Choroid plexus epithelial cell (primary cell): ENCODE measurements around the gene SNX21.
"Not testable (repeated sequence)": the region's sequence is repeated elsewhere in the genome, so short reads cannot be mapped to it uniquely, and the experiment has no call there.

ENCODE experiments used
- DNase-seq: peaks from one replicate; pipeline ENCODE4 v3.0.0-alpha.2; 2010; ENCODE audit warnings: low read depth
- H3K4me3 ChIP-seq: 2 replicates; pipeline ENCODE4 v1.5.1; 2011; ENCODE audit warnings: low read depth, mild to moderate bottlenecking, control low read depth, low read length, moderate library complexity
- CTCF ChIP-seq: conservative IDR thresholded peaks from 2 replicates; pipeline ENCODE4 v1.5.1; 2011; ENCODE audit warnings: low read depth, mild to moderate bottlenecking, control low read depth, inconsistent platforms, low read length, moderate library complexity

SNX21 gene

DNA sequence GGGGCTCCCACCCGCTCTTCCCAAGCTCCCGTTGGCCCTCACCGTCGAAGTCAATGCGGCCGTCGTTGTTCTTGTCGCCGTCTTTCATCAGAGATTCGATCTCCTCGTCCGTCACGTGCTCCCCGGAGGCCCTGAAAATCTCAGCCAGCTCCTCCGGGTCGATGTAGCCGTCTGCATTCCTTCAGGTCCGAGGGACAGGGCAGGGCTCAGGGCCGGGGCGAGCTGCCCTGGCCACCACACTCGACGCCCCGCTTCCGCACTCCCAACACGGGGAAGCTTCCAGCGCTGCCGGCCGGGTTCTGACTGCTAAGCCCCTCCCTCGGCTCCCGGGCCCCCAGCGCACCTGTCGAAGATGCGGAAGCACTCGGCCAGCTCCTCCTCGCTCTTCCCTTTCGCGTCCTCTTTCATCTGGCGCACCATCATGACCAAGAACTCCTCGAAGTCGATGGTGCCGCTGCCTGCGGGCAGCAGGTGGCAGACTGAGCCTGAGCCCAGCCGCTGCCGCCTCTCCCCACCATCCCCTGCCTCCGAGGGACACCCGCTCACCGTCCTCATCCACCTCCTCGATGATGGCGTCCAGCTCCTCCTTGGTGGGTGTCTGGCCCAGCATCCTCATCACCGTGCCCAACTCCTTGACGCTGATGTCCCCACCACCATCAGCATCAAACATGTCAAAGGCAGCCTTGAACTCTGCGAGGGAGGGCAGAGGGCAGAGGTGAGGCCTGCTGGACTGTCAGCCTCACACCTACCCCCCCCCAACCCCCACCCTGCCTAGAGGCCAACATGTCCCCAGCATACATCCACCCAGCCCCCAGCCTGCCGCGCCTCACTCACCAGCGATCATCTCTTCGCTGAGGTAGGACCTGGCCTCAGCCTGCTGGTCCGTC lies 9.4 kb upstream of the SNX21 start:
- peak; percentile 62 for TF ChIP-seq CTCF

DNA sequence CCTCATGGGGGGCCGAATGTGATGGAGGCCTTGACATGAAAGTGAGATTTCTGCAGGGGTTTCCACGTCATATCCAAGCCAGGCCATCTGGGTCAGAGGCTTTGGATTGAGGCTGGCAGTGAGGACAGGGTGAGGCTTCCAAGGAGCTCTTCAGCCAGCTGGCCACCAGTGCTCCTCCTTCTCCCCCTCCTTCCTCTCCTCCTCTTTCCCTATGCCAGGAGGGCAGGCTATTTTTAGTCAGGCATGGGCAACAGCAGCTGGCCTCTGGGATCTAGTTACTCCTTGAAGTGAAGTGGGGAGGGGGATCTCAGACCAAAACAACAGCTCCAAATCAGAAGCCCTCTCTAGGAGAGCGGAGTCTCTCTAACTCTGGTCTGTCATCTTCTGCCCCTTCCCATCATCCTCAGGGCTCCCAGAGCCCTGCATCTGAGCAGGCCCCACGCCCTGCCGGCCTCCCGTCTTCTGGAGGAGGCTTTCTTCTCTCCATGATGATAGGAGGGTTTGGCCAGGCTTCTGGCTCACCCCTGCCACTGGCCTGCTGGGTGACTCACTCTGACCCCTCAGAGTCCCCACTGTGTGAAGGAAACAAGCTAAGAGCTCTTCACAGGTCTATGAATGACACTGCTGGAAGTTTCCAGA lies 7.1 kb upstream of the SNX21 start:
- DNase-seq, result peak; percentile 71
- TF ChIP-seq CTCF, result no peak
- H3K4me3 ChIP-seq, result no peak overlapping the region

More for the DNA sequence above, 9.4 kb upstream of the SNX21 start:
- H3K4me3 ChIP-seq, result no peak overlapping the region
- DNase-seq, result peak; percentile 47

DNA sequence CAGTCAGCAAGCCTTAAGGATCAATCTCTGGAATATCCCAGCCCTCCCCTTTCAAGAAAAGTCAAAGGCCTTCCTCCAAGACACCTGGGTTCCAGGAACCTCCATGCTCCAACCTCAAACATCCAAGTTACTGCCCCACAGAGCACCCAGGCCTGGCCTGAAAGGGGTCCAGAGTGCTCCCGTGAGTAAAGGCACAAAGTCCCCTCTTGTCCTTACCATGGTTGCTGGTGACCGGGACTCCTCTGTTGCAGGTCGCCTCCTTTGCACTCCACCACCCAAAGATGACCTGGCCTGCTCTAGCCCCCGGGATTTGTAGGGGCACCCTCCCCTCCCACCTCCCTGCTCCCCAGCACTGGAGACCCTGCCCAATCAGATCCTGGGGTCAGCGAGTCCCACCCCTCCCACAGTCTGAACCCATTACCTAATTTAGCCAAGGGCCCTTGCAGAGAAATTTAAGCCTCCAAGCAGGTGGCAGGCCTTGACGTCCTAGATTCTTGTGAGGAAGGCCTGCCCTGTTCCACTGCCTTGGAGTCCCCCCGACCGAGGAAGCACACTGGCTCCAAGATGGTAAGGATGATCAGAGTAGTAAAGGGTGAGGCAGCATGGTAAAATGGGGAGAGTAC lies 6.5 kb upstream of the SNX21 start, which contains the start of gene TNNC2:
TNNC2 (minus strand) TSS at position 283 of the 623 bp plus-strand sequence; CDS start at position 219, 64 bp downstream.
- H3K4me3 ChIP-seq, result no peak within 1 kb of the TSS
- DNase-seq, result no peak
- TF ChIP-seq CTCF, result no peak

- TF ChIP-seq CTCF, result no peak
- DNase-seq, result no peak
- H3K4me3 ChIP-seq, result no peak overlapping the region
These were observed 5.9 kb upstream of the SNX21 start for GRCh38 chr20:45827712-45828111.

- DNase-seq, result no peak
- H3K4me3 ChIP-seq, result no peak overlapping the region
- TF ChIP-seq CTCF, result no peak
These were observed 5.0 kb upstream of the SNX21 start for GRCh38 chr20:45828589-45828988.

DNA sequence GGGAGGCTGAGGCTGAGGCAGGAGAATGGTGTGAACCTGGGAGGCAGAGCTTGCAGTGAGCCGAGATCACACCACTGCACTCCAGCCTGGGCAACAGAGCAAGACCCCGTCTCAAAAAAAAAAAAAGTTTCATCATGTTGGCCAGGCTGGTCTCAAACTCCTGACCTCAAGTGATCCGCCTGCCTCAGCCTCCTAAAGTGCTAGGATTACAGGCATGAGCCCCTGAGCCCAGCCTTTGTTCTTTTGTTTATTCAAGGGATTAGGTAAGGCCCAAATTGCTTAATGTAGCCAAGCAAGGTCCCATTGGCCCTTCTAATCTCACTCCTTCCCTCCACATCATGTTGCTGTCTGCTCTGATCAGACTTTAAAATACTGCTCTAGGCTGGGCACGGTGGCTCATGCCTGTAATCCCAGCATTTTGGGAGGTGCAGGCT lies 3.9 kb upstream of the SNX21 start:
- H3K4me3 ChIP-seq, DNase-seq: not testable (repeated sequence)

DNA sequence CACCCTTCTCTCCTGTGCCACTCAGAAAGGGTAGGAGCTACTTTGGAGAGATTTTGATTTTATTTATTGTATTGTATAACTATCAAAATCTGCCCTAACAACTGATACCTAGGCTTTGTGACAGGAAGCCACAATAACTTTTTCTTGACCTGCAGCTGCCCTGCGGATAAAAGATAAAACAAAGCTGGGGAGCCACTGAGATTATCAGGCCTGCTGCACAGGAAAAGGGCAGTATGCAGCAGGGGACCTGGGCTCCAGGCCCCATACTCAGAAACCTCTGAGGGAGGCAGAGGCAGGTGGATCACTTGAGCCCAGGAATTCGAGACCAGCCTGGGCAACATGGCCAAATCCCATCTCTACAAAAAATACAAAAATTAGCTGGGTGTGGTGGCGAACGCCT lies 980 bp upstream of the SNX21 start:
- no peak for DNase-seq
- no peak overlapping the region for H3K4me3 ChIP-seq
- no peak for TF ChIP-seq CTCF
